H9 (cell line): ENCODE measurements around the gene TXNRD1. TPM values are rescaled to one million over a fixed set of nuclear protein-coding genes. Genes with fewer than 3 reads are reported as not detected.

ENCODE experiments used
- DNase-seq: peaks from one replicate; pipeline ENCODE4 v3.0.0-alpha.2; 2017
- H2AFZ ChIP-seq: one replicate; pipeline ENCODE4 v1.6.1; 2013; ENCODE audit warnings: mild to moderate bottlenecking, low read length, control low read depth, moderate library complexity
- H2AK5ac ChIP-seq: 2 replicates; pipeline ENCODE4 v1.6.1; 2013; ENCODE audit warnings: low read length, control low read depth, mixed read lengths; ENCODE audit not compliant: insufficient read length
- H2BK120ac ChIP-seq: one replicate; pipeline ENCODE4 v1.6.1; 2013; ENCODE audit warnings: low read depth, mild to moderate bottlenecking, low read length, control low read depth, inconsistent platforms; ENCODE audit not compliant: poor library complexity, severe bottlenecking
- H2BK12ac ChIP-seq: 2 replicates; pipeline ENCODE4 v1.6.1; 2013; ENCODE audit warnings: low read length, control low read depth, mixed read lengths, low read depth; ENCODE audit not compliant: insufficient read length
- H2BK15ac ChIP-seq: 2 replicates; pipeline ENCODE4 v1.6.1; 2013; ENCODE audit warnings: low read depth, low read length, control low read depth
- H2BK20ac ChIP-seq: one replicate; pipeline ENCODE4 v1.6.1; 2013; ENCODE audit warnings: low read depth, mild to moderate bottlenecking, low read length, control low read depth, inconsistent platforms; ENCODE audit not compliant: poor library complexity, severe bottlenecking
- H2BK5ac ChIP-seq: 2 replicates; pipeline ENCODE4 v1.6.1; 2013; ENCODE audit warnings: low read length, control low read depth, mixed read lengths; ENCODE audit not compliant: insufficient read length
- H3K14ac ChIP-seq: 2 replicates; pipeline ENCODE4 v1.6.1; 2013; ENCODE audit warnings: low read length, control low read depth; ENCODE audit not compliant: insufficient read depth
- H3K18ac ChIP-seq: 2 replicates; pipeline ENCODE4 v1.6.1; 2013; ENCODE audit warnings: low read depth, mild to moderate bottlenecking, mixed read lengths, low read length, control low read depth; ENCODE audit not compliant: insufficient read length
- H3K23ac ChIP-seq: 2 replicates; pipeline ENCODE4 v1.6.1; 2013; ENCODE audit warnings: low read length, control low read depth, mixed read lengths, low read depth; ENCODE audit not compliant: insufficient read length
- H3K23me2 ChIP-seq: 2 replicates; pipeline ENCODE4 v1.6.1; 2013; ENCODE audit warnings: low read depth, mild to moderate bottlenecking, mixed read lengths, low read length, control low read depth; ENCODE audit not compliant: insufficient read length, poor library complexity, severe bottlenecking
- H3K27ac ChIP-seq: 2 replicates; pipeline ENCODE4 v1.5.1; 2013; ENCODE audit warnings: low read length, control low read depth, mixed read lengths, low read depth; ENCODE audit not compliant: insufficient read length
- H3K27me3 ChIP-seq: 2 replicates; pipeline ENCODE4 v1.6.1; 2013; ENCODE audit warnings: low read length, control low read depth, inconsistent platforms; ENCODE audit not compliant: insufficient read depth
- H3K4ac ChIP-seq: 2 replicates; pipeline ENCODE4 v1.6.1; 2013; ENCODE audit warnings: low read depth, mild to moderate bottlenecking, control low read depth, inconsistent platforms, low read length, moderate library complexity
- H3K4me1 ChIP-seq: 2 replicates; pipeline ENCODE4 v1.6.1; 2013; ENCODE audit warnings: low read length, control low read depth, inconsistent platforms; ENCODE audit not compliant: insufficient read depth
- H3K4me2 ChIP-seq: 2 replicates; pipeline ENCODE4 v1.6.1; 2013; ENCODE audit warnings: low read length, control low read depth, mixed read lengths; ENCODE audit not compliant: insufficient read length, insufficient read depth
- H3K56ac ChIP-seq: 2 replicates; pipeline ENCODE4 v1.6.1; 2013; ENCODE audit warnings: low read depth, mild to moderate bottlenecking, mixed read lengths, low read length, control low read depth; ENCODE audit not compliant: insufficient read length
- H3K79me1 ChIP-seq: 2 replicates; pipeline ENCODE4 v1.6.1; 2013; ENCODE audit warnings: low read depth, mild to moderate bottlenecking, moderate library complexity, low read length, control low read depth, inconsistent platforms; ENCODE audit not compliant: insufficient read depth, poor library complexity, severe bottlenecking
- H3K79me2 ChIP-seq: 2 replicates; pipeline ENCODE4 v1.6.1; 2013; ENCODE audit warnings: low read length, control low read depth, inconsistent platforms; ENCODE audit not compliant: insufficient read depth
- H3K9ac ChIP-seq: 2 replicates; pipeline ENCODE4 v1.6.1; 2013; ENCODE audit warnings: low read length, control low read depth, mixed read lengths; ENCODE audit not compliant: insufficient read length; ENCODE audit errors: extremely low read depth
- H3K9me3 ChIP-seq: one replicate; pipeline ENCODE4 v1.6.1; 2013; ENCODE audit warnings: low read depth, low read length, inconsistent platforms; ENCODE audit not compliant: control insufficient read depth
- H3T11ph ChIP-seq: one replicate; pipeline ENCODE4 v1.6.1; 2013; ENCODE audit warnings: mild to moderate bottlenecking, low read length, control low read depth, inconsistent platforms
- H4K20me1 ChIP-seq: one replicate; pipeline ENCODE4 v1.6.1; 2013; ENCODE audit not compliant: control insufficient read depth, insufficient read length, insufficient read depth
- H4K5ac ChIP-seq: 2 replicates; pipeline ENCODE4 v1.6.1; 2013; ENCODE audit warnings: low read depth, mild to moderate bottlenecking, mixed read lengths, low read length, control low read depth; ENCODE audit not compliant: insufficient read length
- H4K8ac ChIP-seq: replicated peaks from 2 replicates; pipeline ENCODE4 v1.6.1; 2013; ENCODE audit warnings: low read length, control low read depth, mixed read lengths, low read depth; ENCODE audit not compliant: insufficient read length
- H4K91ac ChIP-seq: 2 replicates; pipeline ENCODE4 v1.6.1; 2013; ENCODE audit warnings: low read depth, mild to moderate bottlenecking, moderate library complexity, mixed read lengths, low read length, control low read depth; ENCODE audit not compliant: insufficient read length
- H3K27ac Mint-ChIP-seq, 3 experiments: 2 replicates in 2 of 3; 3 replicates in 1 of 3; pipeline ENCODE4 v1.8.0; 2020 to 2021; ENCODE audit warnings: mixed read lengths in 3 of 3, mild to moderate bottlenecking in 1 of 3, moderate library complexity in 1 of 3
- H3K27me3 Mint-ChIP-seq: 2 replicates; pipeline ENCODE4 v1.8.0; 2021; ENCODE audit warnings: low read depth, mild to moderate bottlenecking, moderate library complexity, mixed read lengths
- H3K36me3 Mint-ChIP-seq, 3 experiments: 2 replicates in 2 of 3; 3 replicates in 1 of 3; pipeline ENCODE4 v1.8.0; 2020 to 2021; ENCODE audit warnings: low read depth in 3 of 3, mixed read lengths in 3 of 3; ENCODE audit not compliant: insufficient read depth in 1 of 3
- H3K4me1 Mint-ChIP-seq, 2 experiments: 2 replicates each; pipeline ENCODE4 v1.8.0; 2020; ENCODE audit warnings: mixed read lengths in 2 of 2
- H3K4me3 Mint-ChIP-seq, 2 experiments: 2 replicates in 1 of 2; 3 replicates in 1 of 2; pipeline ENCODE4 v1.8.0; 2020 to 2021; ENCODE audit warnings: mild to moderate bottlenecking in 2 of 2, mixed read lengths in 2 of 2, moderate library complexity in 1 of 2
- H3K9me3 Mint-ChIP-seq, 2 experiments: 2 replicates in 1 of 2; 3 replicates in 1 of 2; pipeline ENCODE4 v1.8.0; 2020; ENCODE audit warnings: mild to moderate bottlenecking in 2 of 2, mixed read lengths in 2 of 2, moderate library complexity in 1 of 2
- WGBS: extraction: QIAGEN DNeasy Blood & Tissue Kit; methylation state at CpG from one replicate; pipeline ENCODE4 v1.1.7; 2013; ENCODE audit warnings: missing lambda C conversion rate, low lambda C conversion rate, mixed read lengths; ENCODE audit not compliant: insufficient read length; ENCODE audit errors: extremely low coverage; 5-methylcytosine and 5-hydroxymethylcytosine counted together
- total RNA-seq: library from RNA; stranded (reverse); gene quantifications from 2 replicates; pipeline ENCODE4 v1.2.1, GENCODE V29; 2021
- TF ChIP-seq, protein P1 (sequence below): fragments of 200-600 bp; sonication (generic); conservative IDR thresholded peaks from 3 replicates; pipeline ENCODE4 v1.8.0; 2021; ENCODE audit warnings: antibody characterized with exemption, mild to moderate bottlenecking

The TXNRD1 gene
- total RNA-seq, 1 experiment from 2014 or later: 100 TPM

DNA sequence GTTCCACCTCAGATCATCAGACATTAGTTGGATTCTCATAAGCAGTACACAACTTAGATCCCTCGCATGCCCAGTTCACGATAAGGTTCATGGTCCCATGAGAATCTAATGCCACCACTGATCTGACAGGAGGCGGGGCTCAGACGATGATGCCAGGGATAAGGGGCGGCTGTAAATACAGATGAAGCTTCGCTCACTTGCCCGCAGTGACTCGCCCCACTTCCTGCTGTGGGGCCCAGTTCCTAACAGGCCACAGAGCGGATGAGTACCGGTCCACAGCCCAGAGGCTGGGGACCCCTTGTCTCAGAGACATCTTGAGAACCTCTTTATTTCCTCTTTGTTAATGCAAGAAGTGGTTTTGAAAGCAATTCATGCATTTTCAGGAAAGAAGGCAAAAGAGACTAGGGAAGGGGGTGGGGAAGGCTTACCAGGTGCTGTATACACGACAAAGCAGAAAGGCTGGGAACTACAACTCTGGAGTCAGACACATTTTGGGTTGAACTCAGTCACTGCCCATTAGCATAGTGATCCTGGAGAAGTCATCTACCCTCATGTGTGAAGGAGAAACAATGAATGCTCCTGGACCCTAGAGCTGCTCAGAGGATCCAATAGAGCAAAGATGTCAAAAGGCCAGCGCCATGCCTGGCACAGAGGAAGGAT lies 156.6 kb downstream of the TXNRD1 start:
- Histone ChIP-seq H4K8ac (no peak overlapping the region), H3K79me1 (no peaks in the 10 kb centered on the region), H3K27me3 (no peaks in the 10 kb centered on the region), H2BK120ac (no peak overlapping the region), H3K23me2 (no peaks in the 10 kb centered on the region), H3K4ac (no peak overlapping the region), H4K91ac (peak overlapping the region; percentile 14), H4K5ac (no peak overlapping the region), H4K20me1 (no peaks in the 10 kb centered on the region), H2AK5ac (no peak overlapping the region), H3T11ph (no peak overlapping the region), H3K18ac (peak overlapping the region; percentile 0), H3K9ac (no peak overlapping the region), H2BK5ac (no peak overlapping the region), H2AFZ (no peak overlapping the region), H3K56ac (no peak overlapping the region), H2BK20ac (no peak overlapping the region), H2BK12ac (peak overlapping the region; percentile 18), H3K27ac (peak overlapping the region; percentile 6), H3K14ac (no peak overlapping the region), H3K4me2 (no peak overlapping the region), H3K23ac (no peak overlapping the region), H3K79me2 (no peaks in the 10 kb centered on the region), H3K4me1 (peaks cover 13% of the 10 kb centered on the region; the same call in 1 of the 2 replicates), H3K9me3 (peaks cover 6% of the 10 kb centered on the region), H2BK15ac (no peak overlapping the region)
- H3K4me3 Mint-ChIP-seq: no peak overlapping the region
- H3K4me1 Mint-ChIP-seq: peaks cover 35 to 37% of the 10 kb centered on the region in 2 experiments
- no peak for DNase-seq
- peaks cover 16 to 22% (median 17%) of the 10 kb centered on the region in 3 experiments for H3K36me3 Mint-ChIP-seq
- H3K9me3 Mint-ChIP-seq: peaks cover 18 to 26% of the 10 kb centered on the region in 2 experiments
- H3K27ac Mint-ChIP-seq: peak overlapping the region in 2 of 3 experiments; percentile 9 to 73; a peak in 4 of 7 replicates
- WGBS: no CpG with 5 or more reads among the region's 12 CpGs
- TF ChIP-seq, protein P1, sequence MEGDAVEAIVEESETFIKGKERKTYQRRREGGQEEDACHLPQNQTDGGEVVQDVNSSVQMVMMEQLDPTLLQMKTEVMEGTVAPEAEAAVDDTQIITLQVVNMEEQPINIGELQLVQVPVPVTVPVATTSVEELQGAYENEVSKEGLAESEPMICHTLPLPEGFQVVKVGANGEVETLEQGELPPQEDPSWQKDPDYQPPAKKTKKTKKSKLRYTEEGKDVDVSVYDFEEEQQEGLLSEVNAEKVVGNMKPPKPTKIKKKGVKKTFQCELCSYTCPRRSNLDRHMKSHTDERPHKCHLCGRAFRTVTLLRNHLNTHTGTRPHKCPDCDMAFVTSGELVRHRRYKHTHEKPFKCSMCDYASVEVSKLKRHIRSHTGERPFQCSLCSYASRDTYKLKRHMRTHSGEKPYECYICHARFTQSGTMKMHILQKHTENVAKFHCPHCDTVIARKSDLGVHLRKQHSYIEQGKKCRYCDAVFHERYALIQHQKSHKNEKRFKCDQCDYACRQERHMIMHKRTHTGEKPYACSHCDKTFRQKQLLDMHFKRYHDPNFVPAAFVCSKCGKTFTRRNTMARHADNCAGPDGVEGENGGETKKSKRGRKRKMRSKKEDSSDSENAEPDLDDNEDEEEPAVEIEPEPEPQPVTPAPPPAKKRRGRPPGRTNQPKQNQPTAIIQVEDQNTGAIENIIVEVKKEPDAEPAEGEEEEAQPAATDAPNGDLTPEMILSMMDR: no peak
- no peaks in the 10 kb centered on the region for H3K27me3 Mint-ChIP-seq
